Measurements from ENCODE around the gene MYB.
A peak's percentile ranks its signal among the peaks of the same experiment; 100 is the strongest.
"Not testable (repeated sequence)": the region's sequence is repeated elsewhere in the genome, so short reads cannot be mapped to it uniquely, and the experiment has no call there.

The MYB gene

GRCh38 chr6:135225911-135226310 is 44.8 kb downstream of the MYB start:
- DNase-seq: no peak

GRCh38 chr6:135226537-135226936 is 45.4 kb downstream of the MYB start:
- DNase-seq: no peak

- no peak for DNase-seq
These were observed 46.2 kb downstream of the MYB start for GRCh38 chr6:135227349-135227748.

- no peak for DNase-seq
These were observed 46.6 kb downstream of the MYB start for GRCh38 chr6:135227758-135228157.

- no peak for DNase-seq
These were observed 47.4 kb downstream of the MYB start for GRCh38 chr6:135228486-135228885.

GRCh38 chr6:135229996-135230395 is 48.9 kb downstream of the MYB start:
- no peak for DNase-seq

- no peak for DNase-seq
These were observed 49.8 kb downstream of the MYB start for GRCh38 chr6:135230711-135231468.

DNA sequence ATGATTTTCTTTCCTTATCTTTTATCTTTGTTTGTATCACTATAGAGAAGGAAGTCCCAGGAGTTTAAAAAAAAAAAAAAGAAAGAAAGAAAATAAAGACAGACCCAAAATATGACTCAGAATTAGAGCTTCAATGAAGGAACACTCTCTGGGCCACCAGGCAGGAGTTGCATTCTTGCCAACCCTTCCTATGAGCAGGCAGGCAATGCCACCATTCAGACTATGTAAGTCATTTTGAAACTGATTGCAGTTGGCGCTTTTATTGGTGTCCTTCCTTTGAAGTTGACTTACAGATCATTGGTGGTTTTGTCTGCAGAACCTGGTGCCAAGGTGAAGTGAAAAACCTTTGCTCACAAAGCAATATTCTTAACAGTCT is 50.3 kb downstream of the MYB start:
- DNase-seq: no peak

DNA sequence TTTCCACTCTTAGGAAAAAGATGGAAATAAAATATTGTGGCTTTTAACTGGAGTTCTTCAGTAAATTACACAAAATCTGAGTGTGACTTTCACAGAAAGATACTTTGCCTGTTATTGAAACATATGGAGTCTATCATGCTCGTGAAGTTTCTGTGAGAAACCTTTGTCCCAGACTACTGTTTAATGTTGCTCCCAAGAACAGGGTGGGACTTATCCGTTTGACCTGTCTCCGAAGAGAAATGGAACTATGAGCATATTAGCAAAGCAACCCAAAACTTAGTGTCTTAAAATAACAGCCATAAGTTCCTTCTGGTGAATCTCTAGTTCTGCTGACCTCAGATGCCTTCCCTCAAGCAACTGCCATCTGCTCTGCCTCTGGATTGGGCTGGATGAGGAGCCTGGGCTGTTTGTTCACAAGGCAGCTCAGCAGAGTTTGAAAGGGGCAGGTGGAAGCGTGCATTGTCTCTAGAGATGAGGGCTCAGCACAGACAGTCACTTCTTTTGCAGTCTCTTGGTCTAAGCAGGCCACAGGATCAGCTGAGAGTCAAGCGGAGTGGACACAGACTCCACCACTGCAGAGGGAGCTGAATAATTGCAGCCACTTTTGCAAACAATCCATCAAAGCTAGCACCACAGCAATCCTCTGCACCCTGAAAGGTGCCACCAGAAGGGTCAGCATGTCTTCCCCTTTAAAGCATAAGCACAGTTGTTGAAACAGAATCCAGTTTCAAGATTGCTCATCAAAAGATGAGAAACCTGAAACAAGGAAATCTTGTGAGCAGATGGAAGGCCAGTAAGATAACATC is 52.8 kb downstream of the MYB start:
- DNase-seq: no peak

DNA sequence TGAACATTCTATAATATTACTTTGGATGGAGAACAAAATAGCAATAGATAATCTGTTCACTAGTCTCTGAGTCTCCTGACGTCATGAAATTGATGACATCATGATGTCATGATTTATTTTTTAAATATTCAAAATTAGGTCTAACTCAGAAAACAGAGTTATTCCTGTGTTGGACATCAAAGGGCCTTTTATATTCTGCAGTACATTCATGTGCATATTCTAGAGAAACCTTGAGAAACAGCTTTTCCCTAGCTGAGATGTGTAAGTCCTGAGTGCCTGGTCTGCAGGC is 53.3 kb downstream of the MYB start:
- no peak for DNase-seq

GRCh38 chr6:135235716-135236115 is 54.6 kb downstream of the MYB start:
- DNase-seq: no peak

- no peak for DNase-seq
These were observed 55.2 kb downstream of the MYB start for GRCh38 chr6:135236319-135236718.

GRCh38 chr6:135236732-135237131 is 55.6 kb downstream of the MYB start:
- no peak for DNase-seq

GRCh38 chr6:135240711-135241110 is 59.6 kb downstream of the MYB start:
- DNase-seq: no peak

DNA sequence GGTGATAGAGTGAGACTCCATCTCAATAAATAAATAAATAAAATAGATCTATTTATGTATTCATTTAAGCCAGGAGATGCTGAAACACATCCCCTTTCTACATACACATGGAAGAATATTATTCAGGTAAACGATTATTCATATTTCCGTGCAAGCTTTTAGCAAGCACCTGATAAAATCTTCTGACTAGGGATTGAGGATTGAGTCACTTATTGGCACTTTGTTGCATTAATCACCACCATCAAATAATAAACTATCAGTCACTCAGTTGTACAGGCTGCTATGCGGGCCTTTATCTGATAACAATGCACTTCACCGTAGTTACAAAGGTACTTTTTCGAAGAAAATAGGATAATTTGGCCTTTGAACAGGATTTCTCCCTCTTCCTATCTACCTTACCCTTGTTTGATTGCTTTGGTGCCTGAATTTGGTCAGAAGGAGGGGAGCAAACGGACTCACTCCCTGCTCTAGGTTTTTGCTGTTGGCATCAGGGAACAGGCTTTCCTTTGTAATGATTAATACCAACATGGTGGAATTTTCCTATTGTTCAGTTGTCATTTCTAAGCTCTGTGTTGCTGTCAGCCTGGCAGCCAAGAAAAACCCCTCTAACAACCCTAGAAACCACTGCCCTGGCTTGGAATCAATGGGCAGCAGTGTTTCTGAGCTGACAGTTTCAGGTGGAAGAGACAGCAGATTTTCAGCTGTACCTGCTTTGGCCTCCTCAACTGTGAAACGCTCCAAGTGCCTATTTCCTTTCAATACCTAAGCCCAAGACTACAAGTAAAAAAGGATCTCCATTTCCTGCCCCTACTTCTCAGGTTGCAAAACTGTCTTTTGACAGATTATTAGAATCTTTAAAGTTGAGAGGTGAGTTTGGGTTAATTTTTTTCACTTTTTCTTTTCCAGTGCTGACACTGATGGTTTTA is 63.0 kb downstream of the MYB start:
- DNase-seq: no peak

DNA sequence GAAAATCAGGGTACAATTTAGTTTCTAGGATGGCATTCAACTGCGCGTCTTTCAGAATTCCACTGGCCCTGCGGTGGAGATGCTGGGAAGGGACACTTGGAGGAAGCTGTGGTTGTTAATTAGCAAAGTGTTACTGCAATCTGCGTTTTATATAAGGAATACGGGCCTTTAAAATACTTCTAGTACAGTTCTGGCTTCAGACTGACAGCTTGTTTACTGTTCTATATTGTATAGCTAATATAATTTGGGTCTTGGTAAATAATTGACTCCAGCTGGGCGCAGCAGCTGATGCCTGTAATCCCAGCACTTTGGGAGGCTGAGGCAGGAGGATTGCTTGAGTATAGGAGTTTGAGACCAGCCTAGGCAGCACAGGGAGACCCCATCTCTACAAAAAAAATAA is 63.7 kb downstream of the MYB start:
- no peak for DNase-seq

GRCh38 chr6:135246412-135247012 is 65.4 kb downstream of the MYB start:
- DNase-seq: not testable (repeated sequence)

DNA sequence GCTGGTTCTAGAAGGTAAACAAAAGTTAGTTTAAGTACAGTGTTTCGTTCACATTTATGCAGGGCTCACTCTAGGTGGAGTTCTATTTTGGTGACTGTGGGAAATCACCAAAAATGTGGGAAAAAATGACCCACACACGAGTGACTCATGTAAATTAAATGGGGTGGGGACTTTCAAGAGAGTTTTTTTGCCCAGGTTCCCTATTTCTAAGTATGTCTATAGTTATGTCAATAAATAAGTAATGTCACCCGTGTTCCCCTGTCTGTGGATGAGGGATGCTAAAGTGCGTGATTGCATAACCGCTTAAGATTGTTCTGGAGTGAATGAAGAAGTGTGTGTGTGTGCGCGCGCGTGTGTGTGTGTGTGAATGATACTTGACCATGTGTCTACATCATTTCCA is 69.1 kb downstream of the MYB start:
- peak; percentile 26 for DNase-seq

- peak; percentile 28 for DNase-seq
These were observed 69.8 kb downstream of the MYB start for GRCh38 chr6:135250751-135251497.

GRCh38 chr6:135251498-135252441 is 70.7 kb downstream of the MYB start:
- peak; percentile 33 for DNase-seq

GRCh38 chr6:135254471-135254870 is 73.4 kb downstream of the MYB start:
- DNase-seq: peak; percentile 30
